ENCODE data around the gene CELSR3.

The CELSR3 gene

GRCh38 chr3:48674505-48674904 lies 11.8 kb upstream of the CELSR3 start:
- ChIA-PET CTCF (interaction anchor here (0.7 to 1.2 kb wide), 3 partner anchors 10 to 12 kb away, joined by 3 to 4 read pairs (median 4); partner anchors contain the start of gene CELSR3), POLR2A (interaction anchor here (3.8 to 4.0 kb wide), 2 partner anchors 11 to 12 kb away, joined by 13 to 35 read pairs; partner anchors contain the start of genes CELSR3 and NCKIPSD)
- no peak for DNase-seq (ENCODE audit: extremely low spot score)
- TF ChIP-seq CTBP1 (IDR thresholded peaks at IDR 0.05; ENCODE audit: borderline replicate concordance) (no peak), TARDBP (IDR thresholded peaks at IDR 0.05) (no peak), FOXK2 (IDR thresholded peaks at IDR 0.05) (no peak), PKNOX1 (IDR thresholded peaks at IDR 0.05) (no peak), FOXA1 (IDR thresholded peaks at IDR 0.05) (no peak), ARNT (IDR thresholded peaks at IDR 0.05) (no peak), ELF4 (IDR thresholded peaks at IDR 0.05) (no peak), NFRKB (IDR thresholded peaks at IDR 0.05) (no peak), FOXM1 (IDR thresholded peaks at IDR 0.05; ENCODE audit: borderline replicate concordance) (no peak), ZNF384 (IDR thresholded peaks at IDR 0.05) (no peak), SP1 (IDR thresholded peaks at IDR 0.05) (no peak), L3MBTL2 (conservative IDR thresholded peaks at IDR 0.05) (no peak), SUZ12 (IDR thresholded peaks at IDR 0.05) (no peak), HDGF (IDR thresholded peaks at IDR 0.05; ENCODE audit: borderline replicate concordance) (no peak), LEF1 (IDR thresholded peaks at IDR 0.05; ENCODE audit: borderline replicate concordance) (no peak), BHLHE40 (IDR thresholded peaks at IDR 0.05; ENCODE audit: borderline replicate concordance) (no peak)

GRCh38 chr3:48672522-48672921 lies 9.8 kb upstream of the CELSR3 start:
- TF ChIP-seq PKNOX1 (IDR thresholded peaks at IDR 0.05) (no peak), NFRKB (IDR thresholded peaks at IDR 0.05) (no peak), CTBP1 (IDR thresholded peaks at IDR 0.05; ENCODE audit: borderline replicate concordance) (no peak), BHLHE40 (IDR thresholded peaks at IDR 0.05; ENCODE audit: borderline replicate concordance) (no peak), ELF4 (IDR thresholded peaks at IDR 0.05) (no peak), FOXA1 (IDR thresholded peaks at IDR 0.05) (no peak)
- POLR2A ChIA-PET = interaction anchor here (1.5 kb wide), 1 partner anchor 9 kb away, joined by 7 read pairs; the partner anchor contains the start of gene CELSR3

DNA sequence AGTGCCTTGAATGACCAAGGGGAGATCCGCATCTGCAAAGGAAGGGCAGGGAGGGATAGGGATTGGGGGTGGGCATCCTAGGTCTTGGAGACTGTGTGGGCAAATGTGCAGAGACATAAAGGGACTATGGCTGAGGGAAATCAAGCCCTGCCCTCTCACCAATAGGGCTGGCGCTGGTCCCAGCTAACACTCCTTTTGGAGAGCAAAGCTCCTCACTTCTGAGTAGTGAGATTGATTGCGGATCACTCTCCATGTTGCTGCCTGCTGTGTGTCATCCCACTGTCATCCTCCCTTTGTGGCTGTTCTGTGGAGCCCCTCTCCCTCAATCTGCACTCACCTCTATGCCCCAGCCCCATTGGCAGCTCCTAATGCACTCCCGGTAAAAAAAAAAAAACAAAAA lies 2.2 kb upstream of the CELSR3 start:
- no peak for TF ChIP-seq SUZ12 (IDR thresholded peaks at IDR 0.05)
- TF ChIP-seq SP1 (IDR thresholded peaks at IDR 0.05) = no peak
- no peak for TF ChIP-seq CTBP1 (IDR thresholded peaks at IDR 0.05; ENCODE audit: borderline replicate concordance)
- no peak for TF ChIP-seq ELF4 (IDR thresholded peaks at IDR 0.05)
- no peak for TF ChIP-seq PKNOX1 (IDR thresholded peaks at IDR 0.05)
- TF ChIP-seq FOXK2 (IDR thresholded peaks at IDR 0.05) = no peak
- no peak for TF ChIP-seq LEF1 (IDR thresholded peaks at IDR 0.05; ENCODE audit: borderline replicate concordance)
- TF ChIP-seq ZNF384 (IDR thresholded peaks at IDR 0.05) = no peak
- no peak for TF ChIP-seq FOXA1 (IDR thresholded peaks at IDR 0.05)
- no peak for DNase-seq (ENCODE audit: extremely low spot score)
- ChIA-PET POLR2A (interaction anchor here (2.5 to 4.0 kb wide), 2 partner anchors 10 to 29 kb away, joined by 21 to 35 read pairs; partner anchors contain the start of gene SLC26A6), CTCF (interaction anchor here (0.9 to 1.6 kb wide), 3 partner anchors 9 to 21 kb away, joined by 4 to 8 read pairs (median 7); no protein-coding TSS in a partner anchor)

More at GRCh38 chr3:48672522-48672921, 9.8 kb upstream of the CELSR3 start:
- CTCF ChIA-PET = no interaction called here
- DNase-seq (ENCODE audit: extremely low spot score) = no peak

GRCh38 chr3:48664313-48664644 lies 1.6 kb upstream of the CELSR3 start:
- ChIA-PET POLR2A (interaction anchor here (0.9 to 4.0 kb wide), 9 partner anchors 8 to 234 kb away, joined by 3 to 35 read pairs (median 12); partner anchors contain the start of genes NCKIPSD, PRKAR2A, SLC25A20 and SLC26A6), CTCF (interaction anchor here (0.9 to 1.6 kb wide), 4 partner anchors 10 to 22 kb away, joined by 4 to 8 read pairs (median 6); no protein-coding TSS in a partner anchor)
- DNase-seq (ENCODE audit: extremely low spot score) = no peak
- no peak for TF ChIP-seq NFRKB (IDR thresholded peaks at IDR 0.05)
- TF ChIP-seq SUZ12 (IDR thresholded peaks at IDR 0.05) = no peak
- TF ChIP-seq ELF4 (IDR thresholded peaks at IDR 0.05) = no peak
- TF ChIP-seq SP1 (IDR thresholded peaks at IDR 0.05) = no peak
- TF ChIP-seq ZNF384 (IDR thresholded peaks at IDR 0.05) = no peak
- no peak for TF ChIP-seq L3MBTL2 (conservative IDR thresholded peaks at IDR 0.05)
- TF ChIP-seq FOXK2 (IDR thresholded peaks at IDR 0.05) = no peak
- TF ChIP-seq HDGF (IDR thresholded peaks at IDR 0.05; ENCODE audit: borderline replicate concordance) = no peak
- TF ChIP-seq FOXA1 (IDR thresholded peaks at IDR 0.05) = no peak
- no peak for TF ChIP-seq BHLHE40 (IDR thresholded peaks at IDR 0.05; ENCODE audit: borderline replicate concordance)
- TF ChIP-seq TARDBP (IDR thresholded peaks at IDR 0.05) = no peak
- no peak for TF ChIP-seq FOXM1 (IDR thresholded peaks at IDR 0.05; ENCODE audit: borderline replicate concordance)
- no peak for TF ChIP-seq CTBP1 (IDR thresholded peaks at IDR 0.05; ENCODE audit: borderline replicate concordance)

DNA sequence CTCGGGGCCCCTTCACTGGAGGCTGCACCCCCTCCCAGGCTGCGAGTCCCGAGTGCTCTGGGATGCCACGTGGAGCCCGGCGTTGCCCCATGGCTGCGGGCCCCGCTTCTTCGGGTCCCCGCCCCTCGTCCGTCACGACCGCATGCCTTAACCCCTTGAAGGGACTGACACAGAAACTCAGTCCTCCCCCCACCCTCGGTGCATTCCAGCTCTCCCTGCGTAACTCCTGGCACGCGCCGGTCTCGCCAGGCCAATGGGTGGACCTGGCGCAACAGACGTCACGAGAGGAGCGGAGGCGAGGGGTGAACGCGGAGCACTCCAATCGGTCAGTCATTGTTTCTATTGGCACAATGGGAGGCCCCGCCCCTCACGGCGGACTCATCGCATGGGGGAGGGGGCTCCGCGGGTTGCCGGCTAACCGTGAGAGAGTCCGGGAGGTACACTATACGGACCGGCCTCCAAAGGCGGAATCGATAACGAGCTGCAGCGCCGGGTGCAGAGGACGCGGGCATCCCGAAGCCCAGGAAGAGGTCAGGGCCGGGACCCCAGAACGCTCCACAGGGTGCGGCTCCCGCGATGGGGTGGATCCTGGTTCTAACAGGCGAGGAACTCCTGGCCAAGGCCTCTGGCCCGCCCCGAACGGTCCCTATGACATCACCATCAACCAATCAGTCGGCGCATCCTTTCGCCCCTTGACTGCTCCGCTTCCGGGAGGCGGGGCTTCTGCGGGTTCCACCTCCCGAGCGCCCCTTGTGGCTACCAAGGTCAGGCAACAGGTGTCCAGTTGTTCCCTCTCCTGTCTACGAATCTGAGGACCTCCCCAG lies 1.0 kb upstream of the CELSR3 start:
- ChIA-PET POLR2A (interaction anchor here (0.9 to 4.0 kb wide), 18 partner anchors 8 to 344 kb away, joined by 3 to 35 read pairs (median 6); partner anchors contain the start of genes CCDC51, IP6K2, NCKIPSD and PRKAR2A), CTCF (interaction anchor here (0.9 to 1.7 kb wide), 5 partner anchors 10 to 29 kb away, joined by 4 to 8 read pairs (median 5); partner anchors contain the start of gene SLC26A6)
- TF ChIP-seq TARDBP (IDR thresholded peaks at IDR 0.05) (no peak), ELF4 (IDR thresholded peaks at IDR 0.05) (peak; percentile 90), ARNT (IDR thresholded peaks at IDR 0.05) (peak; percentile 46; the same call in 1 of the 2 replicates), L3MBTL2 (conservative IDR thresholded peaks at IDR 0.05) (peak; percentile 99), LEF1 (IDR thresholded peaks at IDR 0.05; ENCODE audit: borderline replicate concordance) (peak; percentile 86; the same call in 1 of the 2 replicates), BHLHE40 (IDR thresholded peaks at IDR 0.05; ENCODE audit: borderline replicate concordance) (no peak; the same call in 1 of the 2 replicates), HDGF (IDR thresholded peaks at IDR 0.05; ENCODE audit: borderline replicate concordance) (no peak; the same call in 1 of the 2 replicates), PKNOX1 (IDR thresholded peaks at IDR 0.05) (peak; percentile 80), FOXK2 (IDR thresholded peaks at IDR 0.05) (no peak), FOXA1 (IDR thresholded peaks at IDR 0.05) (no peak), FOXM1 (IDR thresholded peaks at IDR 0.05; ENCODE audit: borderline replicate concordance) (peak; percentile 1; the same call in 1 of the 2 replicates)
- DNase-seq (ENCODE audit: extremely low spot score) = peak; percentile 98

All from HEK293T (cell line).